GM12878 (cell line): ENCODE results near the gene HS6ST1. TPM values are rescaled to one million over a fixed set of nuclear protein-coding genes. Genes with fewer than 3 reads are reported as not detected.

Experiments
- ATAC-seq: fragments of 200-7000 bp; cut with Tn5 transposase; 3 replicates; pipeline ENCODE4 v1.9.1; 2020; ENCODE audit warnings: mild to moderate bottlenecking, moderate library complexity
- BruUV-seq: library from RNA; stranded (reverse); fragments of 400-500 nt; replicated peaks from 2 replicates; lab custom pipeline; 2021; lab: Mats Ljungman, UMichigan
- CTCF ChIA-PET: fragments of 300-600 bp; sonication (Branson Sonifier 250); formaldehyde crosslinking; extraction: SDS; loops from one replicate; lab custom pipeline; 2021; ENCODE audit warnings: inconsistent platforms; lab: Yijun Ruan, JAX
- POLR2A ChIA-PET: fragments of 350-600 bp; formaldehyde crosslinking; extraction: SDS; loops from one replicate; lab custom pipeline; 2021; ENCODE audit warnings: inconsistent platforms; lab: Charles Lee
- RAD21 ChIA-PET: fragments of 300-600 bp; sonication (Branson Sonifier 250); formaldehyde crosslinking; loops from one replicate; lab custom pipeline; 2023; ENCODE audit warnings: antibody characterized with exemption; ENCODE audit not compliant: unreplicated experiment; lab: Charles Lee
- SMC1A ChIA-PET: fragments of 300-600 bp; sonication (Branson Sonifier 250); formaldehyde crosslinking; loops from one replicate; lab custom pipeline; 2023; ENCODE audit not compliant: unreplicated experiment, uncharacterized antibody; lab: Charles Lee
- DNase-seq: peaks from one replicate; pipeline ENCODE4 v3.0.0-alpha.2; 2011; ENCODE audit warnings: low read depth, low spot score
- FAIRE-seq: peaks from 3 replicates; lab custom pipeline; 2011; peaks lifted over from hg19 to GRCh38; lab: Jason Lieb, UNC
- H2AFZ ChIP-seq: 2 replicates; pipeline ENCODE4 v1.6.0; 2011; ENCODE audit warnings: low read depth, low read length, control low read depth; ENCODE audit not compliant: control insufficient read depth
- H3K27ac ChIP-seq: 2 replicates; pipeline ENCODE4 v1.5.1; 2011; ENCODE audit warnings: control low read depth; ENCODE audit not compliant: control insufficient read depth, insufficient read depth
- H3K27me3 ChIP-seq, 2 experiments: replicated peaks in 1 of 2; 2 replicates each; pipeline versions ENCODE4 v1.6.0 to v1.6.1; 2011; ENCODE audit warnings: low read length in 1 of 2; ENCODE audit not compliant: control insufficient read depth in 2 of 2, insufficient read depth in 2 of 2
- H3K36me3 ChIP-seq, 2 experiments: 2 replicates each; pipeline ENCODE4 v1.5.1; 2011; ENCODE audit warnings: low read length in 1 of 2; ENCODE audit not compliant: control insufficient read depth in 2 of 2, insufficient read depth in 2 of 2
- H3K4me1 ChIP-seq: 2 replicates; pipeline ENCODE4 v1.6.1; 2011; ENCODE audit warnings: mild to moderate bottlenecking, low read length, moderate library complexity, mixed read lengths; ENCODE audit not compliant: control insufficient read depth, insufficient read depth
- H3K4me2 ChIP-seq: 2 replicates; pipeline ENCODE4 v1.6.0; 2011; ENCODE audit warnings: control low read depth; ENCODE audit not compliant: control insufficient read depth, insufficient read depth
- H3K4me3 ChIP-seq: fragments of 200-600 bp; sonication (generic); 2 replicates; pipeline ENCODE4 v1.5.1; 2016
- H3K79me2 ChIP-seq: 2 replicates; pipeline ENCODE4 v1.6.0; 2011; ENCODE audit warnings: low read length; ENCODE audit not compliant: control insufficient read depth, insufficient read depth
- H3K9ac ChIP-seq: 2 replicates; pipeline ENCODE4 v1.8.0; 2011; ENCODE audit warnings: low read length, control low read depth, mixed read lengths; ENCODE audit not compliant: control insufficient read depth, insufficient read depth
- H3K9me3 ChIP-seq: replicated peaks from 3 replicates; pipeline ENCODE4 v1.5.1; 2011; ENCODE audit warnings: mild to moderate bottlenecking, low read length; ENCODE audit not compliant: control insufficient read depth, insufficient read depth
- H4K20me1 ChIP-seq: 2 replicates; pipeline ENCODE4 v1.6.0; 2011; ENCODE audit not compliant: control insufficient read depth, insufficient read depth
- HDGF ChIP-seq: fragments of 450-650 bp; IDR thresholded peaks from 2 replicates; pipeline ENCODE4 v1.6.1; 2016; ENCODE audit warnings: antibody characterized with exemption
- MTA3 ChIP-seq: IDR thresholded peaks from 2 replicates; pipeline ENCODE4 v1.6.1; 2012; ENCODE audit warnings: low read length, inconsistent platforms, borderline replicate concordance
- RFX5 ChIP-seq: IDR thresholded peaks from 2 replicates; pipeline ENCODE4 v1.6.1; 2011; ENCODE audit warnings: low read depth, low read length, improper control_type of control experiment
- ZNF274 ChIP-seq: IDR thresholded peaks from one replicate; pipeline ENCODE4 v1.8.0; 2011; ENCODE audit not compliant: insufficient read length, insufficient read depth
- WGBS: methylation state at CpG from one replicate; pipeline ENCODE4 v1.1.6; 2016; ENCODE audit warnings: low lambda C conversion rate; ENCODE audit not compliant: insufficient replicate concordance, insufficient coverage; ENCODE audit errors: missing lambda C conversion rate; 5-methylcytosine and 5-hydroxymethylcytosine counted together
- in situ Hi-C: fragments of 300-500 bp; cut with MboI; formaldehyde crosslinking; loops from 9 replicates; pipeline ENCODE4 v1.14.3; 2018; ENCODE audit warnings: mixed read lengths
- intact Hi-C: fragments of 100-400 bp; cut with micrococcal nuclease; formaldehyde crosslinking; loops from one replicate; pipeline ENCODE4 v1.14.2; 2022; ENCODE audit not compliant: unreplicated experiment
- polyA plus RNA-seq, 11 experiments: library from polyadenylated mRNA; depleted of rRNA in 4 of 11; unstranded in 6 of 11; stranded (reverse) in 5 of 11; fragments of >200 nt; fragmentation: Nextera tagmentation in 4 of 11; fragmentation: Illumina TruSeq in 1 of 11; extraction: Ambion mirVana in 4 of 11; extraction: Trizol in 1 of 11; gene quantifications; 1 replicate in 1 of 11; 2 replicates in 10 of 11; pipeline versions ENCODE4 v1.2.1 to v1.2.3, GENCODE V29; 2011 to 2016; ENCODE audit warnings: inconsistent platforms in 2 of 11, missing spikeins in 2 of 11, low read depth in 1 of 11
- total RNA-seq, 4 experiments: library from RNA; depleted of rRNA in 3 of 4; stranded (reverse); fragments of >200 nt in 3 of 4; fragmentation: Illumina TruSeq in 1 of 4; extraction: Trizol in 1 of 4; gene quantifications; 2 replicates each; pipeline versions ENCODE4 v1.2.1 to v1.2.3, GENCODE V29; 2013 to 2021
- TF ChIP-seq, protein P1 (sequence below): fragments of 450-650 bp; conservative IDR thresholded peaks from 2 replicates; pipeline ENCODE4 v1.6.1; 2017; ENCODE audit warnings: mild to moderate bottlenecking, moderate library complexity

The HS6ST1 gene
- total and polyA plus RNA-seq, 10 of the 15 experiments (the other 5 are each of a cell fraction or from before 2014, with no cell fraction given) = 0.48 to 17.0 (median 4.7) TPM

DNA sequence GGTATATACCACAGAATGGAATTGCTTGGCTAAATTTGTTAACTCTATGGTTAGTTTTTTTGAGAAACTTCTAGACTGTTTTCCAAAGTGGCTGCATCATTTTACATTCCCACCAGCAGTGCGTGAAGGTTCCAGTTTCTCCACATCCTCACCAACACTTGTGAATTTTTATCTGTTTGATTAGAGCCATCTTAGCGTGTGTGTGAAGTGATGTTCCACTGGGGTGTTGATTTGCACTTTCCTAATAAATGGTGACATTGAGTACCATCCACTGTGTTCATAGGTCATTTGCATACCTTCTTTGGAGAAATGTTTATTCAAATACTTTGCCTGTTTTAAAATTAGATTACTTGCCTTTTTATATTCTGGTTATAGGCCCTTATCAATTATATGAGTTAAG, 37.5 kb upstream of the HS6ST1 start:
- Histone ChIP-seq H4K20me1 (no peaks in the 10 kb centered on the region), H3K27ac (no peak overlapping the region), H2AFZ (no peak overlapping the region), H3K4me2 (no peak overlapping the region), H3K4me1 (no peaks in the 10 kb centered on the region), H3K79me2 (no peaks in the 10 kb centered on the region), H3K36me3 (no peaks in the 10 kb centered on the region), H3K9me3 (no peaks in the 10 kb centered on the region; the same call in 2 of the 3 replicates), H3K27me3 (no peaks in the 10 kb centered on the region), H3K4me3 (no peak overlapping the region), H3K9ac (no peak overlapping the region)
- in situ Hi-C loops (no loop called here), intact Hi-C loops (no loop called here)
- TF ChIP-seq HDGF (no peak), MTA3 (no peak), RFX5 (no peak), ZNF274 (no peak)
- TF ChIP-seq, protein P1, sequence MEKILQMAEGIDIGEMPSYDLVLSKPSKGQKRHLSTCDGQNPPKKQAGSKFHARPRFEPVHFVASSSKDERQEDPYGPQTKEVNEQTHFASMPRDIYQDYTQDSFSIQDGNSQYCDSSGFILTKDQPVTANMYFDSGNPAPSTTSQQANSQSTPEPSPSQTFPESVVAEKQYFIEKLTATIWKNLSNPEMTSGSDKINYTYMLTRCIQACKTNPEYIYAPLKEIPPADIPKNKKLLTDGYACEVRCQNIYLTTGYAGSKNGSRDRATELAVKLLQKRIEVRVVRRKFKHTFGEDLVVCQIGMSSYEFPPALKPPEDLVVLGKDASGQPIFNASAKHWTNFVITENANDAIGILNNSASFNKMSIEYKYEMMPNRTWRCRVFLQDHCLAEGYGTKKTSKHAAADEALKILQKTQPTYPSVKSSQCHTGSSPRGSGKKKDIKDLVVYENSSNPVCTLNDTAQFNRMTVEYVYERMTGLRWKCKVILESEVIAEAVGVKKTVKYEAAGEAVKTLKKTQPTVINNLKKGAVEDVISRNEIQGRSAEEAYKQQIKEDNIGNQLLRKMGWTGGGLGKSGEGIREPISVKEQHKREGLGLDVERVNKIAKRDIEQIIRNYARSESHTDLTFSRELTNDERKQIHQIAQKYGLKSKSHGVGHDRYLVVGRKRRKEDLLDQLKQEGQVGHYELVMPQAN = no peak
- 60% methylated on average over 2 of the region's 2 CpGs for WGBS
- SMC1A ChIA-PET = no interaction called here
- FAIRE-seq = no peak
- RAD21 ChIA-PET = no interaction called here
- DNase-seq = no peak
- CTCF ChIA-PET = no interaction called here
- ATAC-seq = no peak
- POLR2A ChIA-PET = no interaction called here
- BruUV-seq = no TSS peak
